ENCODE data around the gene CEP89.
"Not testable (repeated sequence)": the region's sequence is repeated elsewhere in the genome, so short reads cannot be mapped to it uniquely, and the experiment has no call there.

The CEP89 gene

GRCh38 chr19:32976223-32976805 lies 4.6 kb upstream of the CEP89 start:
- TF ChIP-seq CTCF (IDR thresholded peaks at IDR 0.05; ENCODE audit: low read length, missing control alignments) = peak; percentile 83
- H3K4me3 ChIP-seq (replicated peaks; ENCODE audit: low read depth, low read length) = no peak overlapping the region
- peak; percentile 81 for DNase-seq (ENCODE audit: low read depth)

- H3K4me3 ChIP-seq (replicated peaks; ENCODE audit: low read depth, low read length) = peak overlapping the region; percentile 93
- DNase-seq (ENCODE audit: low read depth) = no peak
- TF ChIP-seq CTCF (IDR thresholded peaks at IDR 0.05; ENCODE audit: low read length, missing control alignments) = no peak
Observed at GRCh38 chr19:32971012-32971595, 654 bp downstream of the CEP89 start.

- no peak overlapping the region for H3K4me3 ChIP-seq (replicated peaks; ENCODE audit: low read depth, low read length)
- no peak for DNase-seq (ENCODE audit: low read depth)
- TF ChIP-seq CTCF (IDR thresholded peaks at IDR 0.05; ENCODE audit: low read length, missing control alignments) = no peak
Observed at GRCh38 chr19:32969549-32969948, 2.2 kb downstream of the CEP89 start.

DNA sequence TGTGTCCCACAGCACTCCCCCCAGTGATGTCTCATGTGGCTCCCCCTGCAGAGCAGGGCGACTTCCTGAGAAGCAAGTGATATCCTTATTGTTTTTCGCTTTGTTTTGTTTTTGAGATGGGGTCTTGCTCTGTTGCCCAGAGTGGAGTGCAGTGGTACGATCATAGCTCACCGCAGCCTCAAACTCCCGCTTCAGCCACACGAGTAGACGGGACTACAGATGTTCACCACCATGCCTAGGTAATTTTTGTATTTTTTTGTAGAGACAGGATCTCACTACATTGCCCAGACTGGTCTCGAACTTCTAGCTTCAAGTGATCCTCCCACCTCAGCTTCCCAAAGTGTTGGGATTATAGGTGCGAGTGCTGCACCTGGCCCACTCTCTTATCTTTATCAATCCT lies 5.0 kb downstream of the CEP89 start:
- no peak for DNase-seq (ENCODE audit: low read depth)
- no peak for TF ChIP-seq CTCF (IDR thresholded peaks at IDR 0.05; ENCODE audit: low read length, missing control alignments)

GRCh38 chr19:32945260-32945659 lies 26.5 kb downstream of the CEP89 start:
- no peak overlapping the region for H3K4me3 ChIP-seq (replicated peaks; ENCODE audit: low read depth, low read length)
- TF ChIP-seq CTCF (IDR thresholded peaks at IDR 0.05; ENCODE audit: low read length, missing control alignments) = no peak
- DNase-seq (ENCODE audit: low read depth) = no peak

More for the DNA sequence above, 5.0 kb downstream of the CEP89 start:
- H3K4me3 ChIP-seq (replicated peaks; ENCODE audit: low read depth, low read length) = no peak overlapping the region

DNA sequence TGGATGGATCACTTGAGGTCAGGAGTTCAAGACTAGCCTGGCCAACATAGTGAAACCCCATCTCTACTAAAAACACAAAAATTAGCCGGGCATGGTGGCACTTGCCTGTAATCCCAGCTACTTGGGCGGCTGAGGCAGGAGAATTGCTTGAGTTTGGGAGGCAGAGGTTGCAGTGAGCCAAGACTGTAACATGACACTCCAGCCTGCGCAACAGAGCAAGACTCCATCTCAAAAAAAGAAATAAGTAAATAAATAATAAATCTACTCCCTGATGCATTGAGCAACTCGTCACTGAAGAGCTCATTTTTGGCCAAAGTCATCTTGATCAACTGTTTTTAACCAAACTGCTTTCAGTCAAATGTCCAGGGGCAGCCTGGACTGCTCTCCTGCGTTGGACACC lies 30.5 kb downstream of the CEP89 start:
- not testable (repeated sequence) for H3K4me3 ChIP-seq (replicated peaks; ENCODE audit: low read depth, low read length); DNase-seq (ENCODE audit: low read depth)

GRCh38 chr19:32936065-32936464 lies 35.7 kb downstream of the CEP89 start:
- TF ChIP-seq CTCF (IDR thresholded peaks at IDR 0.05; ENCODE audit: low read length, missing control alignments) = no peak
- no peak for DNase-seq (ENCODE audit: low read depth)
- H3K4me3 ChIP-seq (replicated peaks; ENCODE audit: low read depth, low read length) = no peak overlapping the region

Data from fibroblast of pulmonary artery (primary cell).